Testis (tissue), 2 donors: ENCODE measurements around the gene HOXB4.

ENCODE experiments used
- CTCF ChIP-seq, 3 experiments: fragments of 450-650 bp in 2 of 3; fragments of 200-600 bp in 1 of 3; sonication (generic) in 1 of 3; IDR thresholded peaks; one replicate each; pipeline ENCODE4 v1.5.1; 2016 to 2019; ENCODE audit warnings: antibody characterized with exemption in 3 of 3, mild to moderate bottlenecking in 2 of 3, moderate library complexity in 1 of 3
- POLR2A ChIP-seq: fragments of 450-650 bp; IDR thresholded peaks from one replicate; pipeline ENCODE4 v1.6.1; 2017; ENCODE audit warnings: antibody characterized with exemption, mild to moderate bottlenecking, moderate library complexity

DNA sequence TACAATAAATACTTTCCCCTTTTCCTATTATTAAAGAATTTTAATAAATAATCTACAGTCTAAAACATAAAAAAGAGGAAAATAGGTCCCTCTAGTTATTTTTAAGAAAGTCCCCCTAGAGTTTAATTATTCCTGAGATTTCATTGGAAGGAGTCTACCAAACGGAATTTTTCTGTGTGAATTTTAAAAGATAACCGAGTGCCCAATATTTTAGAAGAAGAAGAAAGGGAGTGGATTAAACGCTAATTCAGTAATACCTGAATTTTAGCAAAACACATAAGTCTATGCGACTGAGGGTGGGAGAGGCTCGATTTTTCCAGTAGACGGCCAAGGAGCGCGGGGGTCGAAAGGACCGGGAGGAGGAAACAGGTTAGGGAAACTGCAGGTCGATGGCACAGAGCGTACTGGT, 35.4 kb downstream of the HOXB4 start:
- TF ChIP-seq CTCF (IDR thresholded peaks at IDR 0.05) (no peak), POLR2A (no peak)
